HG03432 (cell line): Measurements from ENCODE around the gene RYR1.

ENCODE experiments used
- ATAC-seq: cut with Tn5 transposase; IDR thresholded peaks from one replicate; pipeline ENCODE4 v1.9.1; 2021; ENCODE audit warnings: mild to moderate bottlenecking, moderate library complexity; ENCODE audit not compliant: unreplicated experiment

Gene RYR1

GRCh38 chr19:38635483-38636399, 202.2 kb downstream of the RYR1 start:
- ATAC-seq, result no peak
